ENCODE data around the gene FAM180B. TPM values are rescaled to one million over a fixed set of nuclear protein-coding genes. Genes with fewer than 3 reads are reported as not detected.

Gene FAM180B
- total and polyA plus RNA-seq, 2 experiments from 2014 or later, result 0.12 TPM; not detected in 1

GRCh38 chr11:47571357-47571729, 15.1 kb upstream of the FAM180B start:
- TF ChIP-seq CTCF (IDR thresholded peaks at IDR 0.05; ENCODE audit: low read depth, low read length), result no peak
- Histone ChIP-seq H3K4me3 (no peak overlapping the region), H3K27ac (no peak overlapping the region), H3K4me1 (ENCODE audit: low read depth) (no peaks in the 10 kb centered on the region), H3K36me3 (peaks cover 38% of the 10 kb centered on the region), H3K9me3 (ENCODE audit: low read depth) (no peaks in the 10 kb centered on the region), H3K27me3 (no peaks in the 10 kb centered on the region)
- DNase-seq (ENCODE audit: low read depth in 1 of 2, low spot score in 1 of 2), result no peak

- Histone ChIP-seq H3K4me3 (no peak overlapping the region), H3K27me3 (no peaks in the 10 kb centered on the region), H3K27ac (no peak overlapping the region), H3K4me1 (ENCODE audit: low read depth) (no peaks in the 10 kb centered on the region), H3K9me3 (ENCODE audit: low read depth) (no peaks in the 10 kb centered on the region), H3K36me3 (peaks cover 40% of the 10 kb centered on the region)
- no peak for DNase-seq (ENCODE audit: low read depth in 1 of 2, low spot score in 1 of 2)
- no peak for TF ChIP-seq CTCF (IDR thresholded peaks at IDR 0.05; ENCODE audit: low read depth, low read length)
These were observed 14.6 kb upstream of the FAM180B start for GRCh38 chr11:47571895-47572294.

GRCh38 chr11:47572715-47573255, 13.7 kb upstream of the FAM180B start:
- H3K27ac ChIP-seq, result no peak overlapping the region

GRCh38 chr11:47573321-47573720, 13.2 kb upstream of the FAM180B start:
- no peak for TF ChIP-seq CTCF (IDR thresholded peaks at IDR 0.05; ENCODE audit: low read depth, low read length)
- Histone ChIP-seq H3K4me3 (no peak overlapping the region), H3K9me3 (ENCODE audit: low read depth) (no peaks in the 10 kb centered on the region), H3K36me3 (peaks cover 47% of the 10 kb centered on the region), H3K27ac (no peak overlapping the region), H3K4me1 (ENCODE audit: low read depth) (peaks cover 5% of the 10 kb centered on the region), H3K27me3 (no peaks in the 10 kb centered on the region)
- no peak for DNase-seq (ENCODE audit: low read depth in 1 of 2, low spot score in 1 of 2)

More at GRCh38 chr11:47572715-47573255, 13.7 kb upstream of the FAM180B start:
- no peak for DNase-seq (ENCODE audit: low read depth in 1 of 2, low spot score in 1 of 2)
- peaks cover 47% of the 10 kb centered on the region for H3K36me3 ChIP-seq
- peaks cover under 1% of the 10 kb centered on the region for H3K4me1 ChIP-seq (ENCODE audit: low read depth)
- TF ChIP-seq CTCF (IDR thresholded peaks at IDR 0.05; ENCODE audit: low read depth, low read length), result no peak
- no peak overlapping the region for H3K4me3 ChIP-seq
- no peaks in the 10 kb centered on the region for H3K9me3 ChIP-seq (ENCODE audit: low read depth)
- no peaks in the 10 kb centered on the region for H3K27me3 ChIP-seq

GRCh38 chr11:47577460-47578041, 8.9 kb upstream of the FAM180B start:
- no peak for TF ChIP-seq CTCF (IDR thresholded peaks at IDR 0.05; ENCODE audit: low read depth, low read length)
- Histone ChIP-seq H3K4me3 (no peak overlapping the region), H3K36me3 (peaks cover 42% of the 10 kb centered on the region), H3K9me3 (ENCODE audit: low read depth) (no peaks in the 10 kb centered on the region), H3K4me1 (ENCODE audit: low read depth) (peaks cover 12% of the 10 kb centered on the region), H3K27me3 (no peaks in the 10 kb centered on the region), H3K27ac (peak overlapping the region; percentile 91)
- no peak for DNase-seq (ENCODE audit: low read depth in 1 of 2, low spot score in 1 of 2)

All from cardiac muscle cell (in vitro differentiated cells and primary cell).